ENCODE measurements around the gene CHST13.

The CHST13 gene

GRCh38 chr3:126508564-126508964 is 15.4 kb upstream of the CHST13 start:
- H3K4me3 ChIP-seq (ENCODE audit: low read depth, low read length), result no peak overlapping the region
- H3K27ac ChIP-seq (ENCODE audit: extremely low read depth, low read depth, low read length), result no peak overlapping the region
- H3K36me3 ChIP-seq (ENCODE audit: control insufficient read depth in 2 of 2, insufficient read depth in 1 of 2, low read length in 2 of 2), result no peaks in the 10 kb centered on the region
- ChIA-PET POLR2A (no interaction called here), CTCF (interaction anchor here (0.8 kb wide), 1 partner anchor 14 kb away, joined by 3 read pairs; no protein-coding TSS in a partner anchor)
- H3K9me3 ChIP-seq (ENCODE audit: control insufficient read depth, insufficient read depth, low read depth, low read length), result no peaks in the 10 kb centered on the region
- no peak for TF ChIP-seq ZNF768 (tag by site-specific recombination; IDR thresholded peaks at IDR 0.05)
- H3K4me1 ChIP-seq (ENCODE audit: control insufficient read depth, insufficient read depth, low read length), result no peaks in the 10 kb centered on the region

- CTCF ChIA-PET, result no interaction called here
- Histone ChIP-seq H3K36me3 (ENCODE audit: control insufficient read depth in 2 of 2, insufficient read depth in 1 of 2, low read length in 2 of 2) (no peaks in the 10 kb centered on the region), H3K9me3 (ENCODE audit: control insufficient read depth, insufficient read depth, low read depth, low read length) (no peaks in the 10 kb centered on the region), H3K27ac (ENCODE audit: extremely low read depth, low read depth, low read length) (no peak overlapping the region), H3K4me1 (ENCODE audit: control insufficient read depth, insufficient read depth, low read length) (no peaks in the 10 kb centered on the region), H3K4me3 (ENCODE audit: low read depth, low read length) (no peak overlapping the region)
- TF ChIP-seq ZNF302 (tag by site-specific recombination; IDR thresholded peaks at IDR 0.05; ENCODE audit: low read depth), result no peak
- TF ChIP-seq ZNF449 (tag by site-specific recombination; IDR thresholded peaks at IDR 0.05), result peak; percentile 75
- no peak for TF ChIP-seq ZNF514 (tag by site-specific recombination; IDR thresholded peaks at IDR 0.05)
- TF ChIP-seq ZXDB (tag by site-specific recombination; IDR thresholded peaks at IDR 0.05), result no peak
- TF ChIP-seq PRDM10 (tag by site-specific recombination; IDR thresholded peaks at IDR 0.05), result peak; percentile 41; the same call in 1 of the 2 replicates
- no peak for TF ChIP-seq ZNF629 (tag by site-specific recombination; IDR thresholded peaks at IDR 0.05)
- POLR2A ChIA-PET, result no interaction called here
These were observed 14.2 kb upstream of the CHST13 start for GRCh38 chr3:126509597-126510307.

GRCh38 chr3:126510308-126510910 is 13.5 kb upstream of the CHST13 start:
- CTCF ChIA-PET, result no interaction called here
- Histone ChIP-seq H3K9me3 (ENCODE audit: control insufficient read depth, insufficient read depth, low read depth, low read length) (no peaks in the 10 kb centered on the region), H3K36me3 (ENCODE audit: control insufficient read depth in 2 of 2, insufficient read depth in 1 of 2, low read length in 2 of 2) (no peaks in the 10 kb centered on the region), H3K4me3 (ENCODE audit: low read depth, low read length) (no peak overlapping the region), H3K4me1 (ENCODE audit: control insufficient read depth, insufficient read depth, low read length) (no peaks in the 10 kb centered on the region), H3K27ac (ENCODE audit: extremely low read depth, low read depth, low read length) (no peak overlapping the region)
- POLR2A ChIA-PET, result no interaction called here
- TF ChIP-seq GLIS2 (tag by site-specific recombination; IDR thresholded peaks at IDR 0.05) (no peak), ZNF239 (tag by site-specific recombination; IDR thresholded peaks at IDR 0.05) (no peak), ZNF747 (tag by site-specific recombination; IDR thresholded peaks at IDR 0.05) (no peak), ZNF473 (tag by site-specific recombination; IDR thresholded peaks at IDR 0.05) (no peak), ZFP37 (tag by site-specific recombination; IDR thresholded peaks at IDR 0.05) (no peak), SALL2 (tag by site-specific recombination; IDR thresholded peaks at IDR 0.05; ENCODE audit: borderline replicate concordance) (no peak), MEIS1 (CRISPR knock-in tag; IDR thresholded peaks at IDR 0.05; ENCODE audit: borderline replicate concordance) (no peak), ZNF211 (tag by site-specific recombination; IDR thresholded peaks at IDR 0.05; ENCODE audit: low read depth) (no peak), TSHZ1 (tag by site-specific recombination; IDR thresholded peaks at IDR 0.05; ENCODE audit: borderline replicate concordance) (no peak), ZNF24 (tag by site-specific recombination; IDR thresholded peaks at IDR 0.05) (no peak), ZNF394 (tag by site-specific recombination; IDR thresholded peaks at IDR 0.05; ENCODE audit: borderline replicate concordance) (no peak), ZNF132 (tag by site-specific recombination; IDR thresholded peaks at IDR 0.05; ENCODE audit: borderline replicate concordance) (no peak)
